Astrocyte of the spinal cord (primary cell): ENCODE measurements around the gene ZRANB1.

Experiments used
- DNase-seq: peaks from one replicate; pipeline ENCODE4 v3.0.0; 2011; ENCODE audit warnings: low read depth, low spot score
- H3K4me3 ChIP-seq: 2 replicates; pipeline ENCODE4 v1.5.1; 2011; ENCODE audit warnings: low read depth, mild to moderate bottlenecking, low read length, moderate library complexity
- CTCF ChIP-seq: IDR thresholded peaks from 2 replicates; pipeline ENCODE4 v1.5.1; 2012; ENCODE audit warnings: low read depth, mild to moderate bottlenecking, low read length, inconsistent platforms
- in situ Hi-C: cut with HindIII; loops from 2 replicates; pipeline ENCODE4 v1.10.0; 2017; ENCODE audit warnings: low sequenced_read_pairs

ZRANB1 gene

GRCh38 chr10:125002423-125003145 is 60.7 kb downstream of the ZRANB1 start:
- no peak overlapping the region for H3K4me3 ChIP-seq
- no peak for DNase-seq
- in situ Hi-C loops, result no loop called here
- no peak for TF ChIP-seq CTCF

GRCh38 chr10:125003146-125003900 is 61.4 kb downstream of the ZRANB1 start:
- no peak for DNase-seq
- TF ChIP-seq CTCF, result no peak
- in situ Hi-C loops, result no loop called here
- no peak overlapping the region for H3K4me3 ChIP-seq

- H3K4me3 ChIP-seq, result no peak overlapping the region
- no peak for TF ChIP-seq CTCF
- in situ Hi-C loops, result no loop called here
- DNase-seq, result no peak
These were observed 62.1 kb downstream of the ZRANB1 start for GRCh38 chr10:125003901-125004467.

- DNase-seq, result no peak
- H3K4me3 ChIP-seq, result no peak overlapping the region
- in situ Hi-C loops, result no loop called here
- no peak for TF ChIP-seq CTCF
These were observed 62.8 kb downstream of the ZRANB1 start for GRCh38 chr10:125004571-125005311.

GRCh38 chr10:125005312-125006187 is 63.6 kb downstream of the ZRANB1 start:
- H3K4me3 ChIP-seq, result no peak overlapping the region
- no peak for DNase-seq
- TF ChIP-seq CTCF, result no peak
- in situ Hi-C loops, result no loop called here
